HG03469 (cell line): ENCODE data around the gene OBP2B.
"Not testable (repeated sequence)": the region's sequence is repeated elsewhere in the genome, so short reads cannot be mapped to it uniquely, and the experiment has no call there.

ENCODE experiments used
- ATAC-seq: cut with Tn5 transposase; IDR thresholded peaks from one replicate; pipeline ENCODE4 v1.9.1; 2021; ENCODE audit warnings: mild to moderate bottlenecking, moderate library complexity, moderate number of reproducible peaks; ENCODE audit not compliant: unreplicated experiment

OBP2B gene

DNA sequence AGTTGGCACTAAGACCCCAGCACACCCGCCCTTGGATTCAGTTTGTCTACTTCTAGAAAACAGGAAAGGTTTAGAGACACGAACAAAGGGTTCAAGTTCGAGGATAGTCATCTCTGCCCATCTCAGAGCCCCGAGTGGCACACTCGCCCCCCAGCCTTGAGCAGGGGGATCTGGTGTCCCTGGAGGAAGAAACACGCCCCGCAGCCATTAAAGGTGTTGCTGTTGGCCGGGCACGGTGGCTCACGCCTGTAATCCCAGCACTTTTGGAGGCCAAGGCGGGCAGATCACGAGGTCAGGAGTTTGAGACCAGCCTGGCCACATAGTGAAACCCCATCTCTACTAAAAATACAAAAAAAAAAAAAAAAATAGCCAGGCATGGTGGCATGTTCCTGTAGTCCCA, 39.4 kb downstream of the OBP2B start:
- not testable (repeated sequence) for ATAC-seq

DNA sequence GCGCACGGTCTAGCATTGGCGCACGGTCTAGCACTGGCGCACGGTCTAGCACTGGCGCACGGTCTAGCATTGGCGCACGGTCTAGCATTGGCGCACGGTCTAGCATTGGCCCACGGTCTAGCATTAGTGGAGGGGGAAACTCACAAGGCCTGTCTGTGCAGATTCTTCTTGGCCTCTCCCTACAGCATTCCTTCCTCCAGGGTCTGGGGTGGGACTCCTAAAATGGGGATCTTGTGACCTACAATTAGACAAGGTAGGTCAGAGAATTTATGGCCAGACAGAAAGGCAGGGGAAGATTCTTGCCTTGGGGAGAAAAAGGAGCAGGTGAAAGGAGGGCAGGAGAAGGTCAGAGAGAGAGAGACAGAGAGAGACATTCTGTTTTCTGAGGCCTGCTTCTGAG, 39.9 kb downstream of the OBP2B start:
- ATAC-seq, result no peak

DNA sequence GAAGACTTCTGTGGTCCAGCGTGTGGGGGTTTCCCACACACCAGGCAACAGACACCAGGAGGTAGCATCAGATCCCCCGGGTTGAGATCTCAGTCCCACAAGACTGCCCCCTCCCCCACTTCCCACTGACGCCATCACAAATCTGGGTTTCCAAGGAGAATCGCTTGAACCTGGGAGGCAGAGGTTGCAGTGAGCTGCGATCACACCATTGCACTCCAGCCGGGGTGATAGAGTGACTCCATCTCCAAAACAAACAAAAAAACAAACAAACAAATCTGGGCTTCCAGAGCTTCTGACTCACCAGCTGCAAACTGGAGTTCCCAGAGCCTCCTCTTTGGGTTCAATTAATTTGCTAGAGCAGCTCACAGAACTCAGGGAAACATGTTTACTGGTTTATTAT, 40.6 kb downstream of the OBP2B start:
- ATAC-seq, result no peak

DNA sequence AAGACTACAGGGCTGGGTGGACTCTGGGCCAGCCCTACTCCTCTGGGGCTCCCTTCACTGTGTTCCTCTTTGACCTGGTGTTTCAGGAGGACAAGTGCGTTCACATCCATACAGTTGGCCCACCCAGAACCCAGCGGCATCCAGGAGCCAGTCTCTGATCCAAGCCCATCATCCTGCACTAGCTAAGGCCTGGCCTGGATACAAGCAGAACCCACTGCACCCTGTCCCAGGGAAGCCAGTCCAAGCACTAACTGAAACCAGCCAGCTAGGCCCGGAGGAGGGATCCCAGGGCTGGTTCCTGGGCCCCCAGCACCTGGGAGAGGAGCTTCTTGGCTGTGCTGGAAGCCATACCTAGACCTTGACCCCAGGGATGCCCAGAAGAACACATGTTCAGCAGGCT, 41.3 kb downstream of the OBP2B start:
- ATAC-seq, result no peak

DNA sequence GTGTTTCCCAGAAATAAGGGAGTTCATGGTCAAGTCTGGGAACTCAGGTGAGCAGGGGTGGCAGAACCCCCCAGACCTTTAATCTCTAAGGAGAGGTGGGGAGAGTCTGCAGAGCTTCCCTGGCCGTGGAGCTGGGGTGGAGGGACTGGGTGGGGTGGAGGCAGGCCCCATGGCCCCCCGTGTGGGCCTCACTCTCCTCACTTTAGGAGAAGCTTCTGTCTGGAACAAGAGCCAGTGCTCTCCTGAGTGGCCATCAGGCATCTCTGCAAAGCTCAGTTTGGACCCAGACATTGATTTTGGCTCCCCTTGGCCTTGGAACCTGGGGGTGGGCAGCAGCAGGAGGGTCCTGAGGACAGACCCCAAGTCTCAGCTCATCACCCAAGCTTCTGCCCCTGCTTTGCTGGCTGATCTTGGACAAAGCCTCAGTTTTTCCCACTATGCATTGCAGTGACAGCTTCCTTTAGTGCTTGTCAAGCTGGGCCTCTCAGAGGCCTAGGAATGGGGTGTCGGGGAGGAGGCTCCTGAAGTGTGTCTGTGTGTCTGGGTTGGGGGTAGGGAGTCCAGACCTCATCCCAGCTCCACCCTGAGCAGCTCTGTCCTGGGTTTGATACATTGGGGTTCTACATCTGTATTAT, 41.8 kb downstream of the OBP2B start:
- ATAC-seq, result no peak

DNA sequence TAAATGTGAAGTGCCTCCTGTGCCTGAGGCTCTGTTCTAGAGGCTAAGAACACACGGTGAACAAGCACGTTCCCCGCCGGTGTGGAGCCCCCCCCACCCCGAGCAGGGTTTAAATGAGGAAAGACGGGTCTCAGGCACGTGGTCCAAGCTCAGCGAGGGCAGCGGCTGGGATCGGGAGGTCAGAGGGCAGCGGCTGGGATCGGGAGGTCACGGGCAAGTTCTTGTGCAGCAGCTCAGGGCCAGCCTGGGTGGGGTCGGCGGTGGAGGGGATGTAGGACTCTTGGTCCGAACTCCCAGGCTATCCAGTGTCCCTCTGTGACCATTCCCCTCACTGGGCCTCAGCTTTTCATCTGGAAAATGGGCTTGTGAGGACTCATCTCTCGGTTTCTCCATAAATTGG, 42.7 kb downstream of the OBP2B start:
- ATAC-seq, result no peak

DNA sequence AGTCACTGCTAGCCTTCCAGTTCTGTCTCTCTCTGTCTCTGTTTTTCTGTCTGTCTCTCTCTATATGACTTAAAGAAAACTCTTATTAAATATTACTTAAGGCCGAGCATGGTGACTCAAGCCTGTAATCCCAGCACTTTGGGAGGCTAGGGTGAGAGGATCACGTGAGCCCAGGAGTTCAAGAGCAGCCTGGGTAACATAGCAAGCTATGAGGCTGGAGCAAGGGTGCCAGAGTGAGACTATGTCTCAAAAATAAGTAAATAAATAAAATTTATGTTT, 43.7 kb downstream of the OBP2B start:
- ATAC-seq, result no peak

DNA sequence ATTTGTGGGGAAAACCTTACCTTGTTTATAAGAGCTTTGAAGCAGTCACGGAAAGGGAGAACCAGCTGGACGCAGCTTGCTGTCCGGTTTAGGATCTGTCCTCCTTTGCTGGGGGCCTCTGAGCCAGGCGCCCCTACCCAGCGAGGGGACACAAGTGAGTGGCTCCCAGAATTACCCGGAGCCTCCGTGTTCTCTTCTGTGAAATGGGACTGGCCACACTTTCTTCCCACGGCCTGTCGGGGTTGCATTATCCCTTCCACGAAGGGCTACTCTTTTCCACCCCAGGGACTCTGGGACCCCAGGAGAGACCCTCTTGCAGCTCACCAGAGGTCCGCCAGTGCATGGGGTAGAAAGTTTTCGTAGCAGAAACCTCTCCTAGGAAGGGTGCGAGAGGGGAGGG, 44.9 kb downstream of the OBP2B start:
- no peak for ATAC-seq

DNA sequence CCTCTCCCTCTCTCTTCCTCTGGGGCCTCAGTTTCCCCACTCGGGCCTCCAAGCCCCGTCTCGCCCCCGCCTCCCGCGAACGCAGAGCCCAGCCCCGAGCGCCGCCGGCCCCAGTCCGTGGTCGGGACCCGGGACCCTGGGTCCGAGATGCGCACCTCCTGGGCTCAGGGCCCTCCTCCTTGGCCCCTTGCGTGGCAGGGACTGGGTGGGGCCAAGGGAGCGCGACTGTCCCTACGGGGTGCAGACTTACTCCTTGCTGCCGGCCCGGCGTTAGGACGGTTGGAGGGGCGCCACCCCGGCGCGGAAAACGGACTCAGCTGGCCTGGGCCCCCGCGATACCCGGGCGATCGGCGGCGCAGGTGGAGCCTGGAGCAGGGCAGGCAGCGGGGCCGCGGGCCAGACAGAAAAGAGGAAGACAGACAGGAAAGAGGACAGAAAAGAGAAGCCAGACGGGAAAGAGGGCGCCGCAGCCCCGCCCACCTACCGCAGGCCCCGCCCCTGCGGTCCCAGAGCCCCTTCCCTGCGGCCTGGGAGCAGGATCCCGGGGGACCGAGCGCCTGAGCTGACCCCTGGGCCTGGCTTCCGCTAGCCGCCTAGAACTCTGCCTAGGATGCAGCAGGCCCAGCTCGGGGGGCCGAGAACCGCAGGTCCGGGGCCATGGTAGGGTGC, 45.4 kb downstream of the OBP2B start, which contains the start of gene GBGT1:
Gene GBGT1 (minus strand): TSS at position 411 of the 669 bp plus-strand sequence. CDS start 1,502 bp downstream, outside the sequence.
- no peak for ATAC-seq

DNA sequence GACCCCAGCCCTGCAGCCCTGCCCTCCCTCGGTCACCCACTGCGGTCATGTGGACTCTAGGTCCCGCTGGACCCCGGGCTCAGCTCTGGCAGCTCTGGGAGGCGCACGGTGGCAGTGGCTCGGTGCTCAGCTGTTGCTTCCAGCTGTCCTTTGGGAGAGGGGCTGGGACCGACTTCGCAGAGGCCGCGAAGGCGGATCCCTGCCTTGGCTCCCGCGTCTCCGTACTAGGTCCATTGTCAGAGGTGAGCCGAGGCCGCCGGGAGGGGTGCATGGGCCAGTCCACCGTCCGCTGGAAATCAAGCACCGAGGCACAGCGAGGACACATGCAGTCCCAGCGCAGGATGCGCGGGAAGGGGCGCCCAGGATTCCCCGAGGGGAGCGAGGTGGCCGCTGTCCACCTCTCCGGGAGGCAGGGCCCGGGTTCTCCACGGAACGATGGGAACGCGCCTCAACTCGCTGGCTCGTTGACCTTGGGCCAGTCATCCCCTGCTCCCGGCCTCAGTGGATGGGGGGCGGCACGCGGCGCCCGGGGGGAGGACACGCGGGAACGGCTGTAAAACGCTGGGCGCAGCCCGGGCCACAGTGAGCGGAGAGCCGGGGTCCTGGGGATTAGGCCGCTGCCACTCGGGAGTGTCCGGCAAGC, 46.1 kb downstream of the OBP2B start:
- no peak for ATAC-seq

DNA sequence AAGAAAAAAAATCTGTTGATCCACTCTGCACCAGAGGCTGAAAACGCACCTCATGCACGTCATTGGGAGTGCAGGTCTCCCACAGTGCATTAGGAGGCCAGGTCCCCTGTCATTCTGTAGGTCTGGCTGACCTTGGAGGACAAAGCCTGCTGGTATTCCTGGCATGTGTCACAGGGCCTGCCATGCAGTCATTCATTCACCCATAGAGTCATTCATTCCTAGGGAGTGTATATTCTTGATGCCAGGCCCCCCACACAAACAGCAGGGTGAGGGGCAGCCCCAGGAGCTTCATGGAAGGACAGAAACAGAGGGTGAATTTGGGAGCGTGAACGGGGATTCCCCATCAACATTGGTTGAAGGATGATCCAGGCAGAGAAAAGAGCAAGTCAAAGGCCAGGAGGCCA, 47.5 kb downstream of the OBP2B start:
- no peak for ATAC-seq

DNA sequence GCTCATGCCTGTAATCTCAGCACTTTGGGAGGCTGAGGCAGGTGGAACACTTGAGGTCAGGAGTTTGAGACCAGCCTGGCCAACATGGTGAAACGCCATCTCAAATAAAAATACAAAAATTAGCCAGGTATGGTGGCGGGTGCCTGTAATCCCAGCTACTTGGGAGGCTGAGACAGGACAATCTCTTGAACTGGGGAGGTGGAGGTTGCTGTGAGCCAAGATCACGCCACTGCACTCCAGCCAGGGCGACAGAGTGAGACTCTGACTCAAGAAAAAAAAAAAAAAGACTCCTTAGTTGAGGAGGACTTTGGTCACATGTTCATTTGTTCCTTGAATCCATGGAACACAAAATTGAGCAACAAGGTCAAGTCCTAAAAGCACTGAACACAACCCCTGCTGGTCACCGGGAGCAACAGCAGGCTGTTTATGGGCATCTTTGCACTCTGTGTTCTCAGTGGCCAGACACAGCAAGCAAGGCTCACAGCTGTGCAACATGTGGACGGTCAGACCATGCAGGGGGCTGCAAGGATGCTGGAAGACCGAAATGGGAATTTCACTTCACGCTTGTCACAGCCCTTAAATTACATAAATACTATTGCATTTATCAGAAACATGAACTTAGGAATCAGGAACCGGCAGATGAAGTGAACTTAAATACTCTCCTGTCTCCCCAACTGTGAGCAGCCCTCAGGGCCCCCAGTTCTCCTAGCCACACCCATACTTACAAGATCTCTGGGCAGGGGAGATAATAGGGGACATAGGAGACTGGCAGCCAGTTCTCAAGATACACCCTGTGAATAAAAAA, 48.1 kb downstream of the OBP2B start:
- no peak for ATAC-seq

DNA sequence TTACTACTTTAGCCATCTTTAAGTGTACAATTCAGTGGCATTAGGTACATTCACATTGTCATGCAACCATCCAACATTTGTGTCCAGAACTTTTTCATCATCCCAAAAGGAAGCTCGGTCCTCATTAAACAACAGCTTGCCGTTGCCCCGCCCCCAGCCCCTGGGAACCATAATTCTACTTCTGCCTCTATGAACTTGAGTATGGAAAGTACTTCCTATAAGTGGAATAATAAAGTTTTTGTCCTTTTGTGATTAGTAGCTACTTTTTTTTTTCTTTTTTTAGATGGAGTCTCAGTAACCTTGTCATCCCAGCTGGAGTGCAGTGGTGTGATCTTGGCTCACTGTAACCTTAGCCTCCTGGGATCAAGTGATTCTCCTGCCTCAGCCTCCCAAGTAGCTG, 50.4 kb downstream of the OBP2B start:
- ATAC-seq, result no peak
